ENCODE data around the gene GLG1. TPM values are rescaled to one million over a fixed set of nuclear protein-coding genes. Genes with fewer than 3 reads are reported as not detected.

GLG1 gene
- total and polyA plus RNA-seq, 5 experiments from 2014 or later = 137 to 210 (median 192) TPM

DNA sequence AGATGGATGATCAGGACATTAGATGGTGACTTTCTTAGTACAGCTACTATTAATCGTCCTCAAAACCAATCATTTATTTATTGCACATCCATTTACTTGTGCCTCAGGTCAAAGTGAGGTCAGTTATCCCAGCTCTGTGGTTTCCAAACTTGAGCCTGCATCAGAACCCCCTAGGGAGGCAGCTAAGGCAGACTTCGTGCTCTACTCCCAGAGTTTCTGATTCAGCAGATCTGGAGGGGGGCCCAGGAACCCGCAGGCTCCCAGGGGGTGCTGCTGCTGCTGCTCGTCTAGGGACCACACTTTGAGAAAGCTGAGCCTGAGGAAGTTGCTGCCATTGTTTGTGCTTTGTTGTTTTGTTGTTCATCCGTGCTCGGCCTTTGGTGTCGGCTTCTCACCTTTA is 141.6 kb downstream of the GLG1 start:
- no peak for ATAC-seq
- Mint-ChIP-seq H3K27me3 (no peaks in the 10 kb centered on the region), H3K27ac (peak overlapping the region in 4 of 10 donors; percentile 25 to 80 (median 56)), H3K4me1 (peaks cover 6 to 19% (median 12%) of the 10 kb centered on the region in 4 donors), H3K4me3 (no peak overlapping the region), H3K9me3 (no peaks in the 10 kb centered on the region), H3K36me3 (peaks cover 0 to 99% (median 45%) of the 10 kb centered on the region in 3 donors)
- no peak for DNase-seq
- POLR2A ChIA-PET = no interaction called here

DNA sequence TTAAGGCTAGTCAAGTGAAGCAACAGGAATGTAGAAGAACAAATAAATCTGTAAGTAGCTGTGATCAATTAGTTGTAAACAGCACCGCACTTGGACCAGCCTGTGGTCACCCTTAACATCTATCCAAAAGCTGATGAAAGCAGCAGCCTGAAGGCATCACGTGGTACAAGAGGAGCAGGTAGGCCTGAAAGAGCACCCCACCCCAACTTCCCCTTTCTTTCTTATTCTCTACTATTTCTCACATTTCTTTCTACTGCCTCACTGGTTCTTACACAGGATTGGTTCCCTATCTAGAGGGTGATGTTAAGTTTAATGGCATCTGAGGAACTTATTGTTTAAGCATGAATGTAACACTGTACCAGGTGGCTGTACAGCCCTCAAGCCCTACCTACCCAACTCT is 143.0 kb downstream of the GLG1 start:
- POLR2A ChIA-PET = no interaction called here
- H3K36me3 Mint-ChIP-seq = peaks cover 0 to 99% (median 40%) of the 10 kb centered on the region in 3 donors
- ATAC-seq (no peak), DNase-seq (no peak)
- H3K9me3 Mint-ChIP-seq = no peaks in the 10 kb centered on the region
- peak overlapping the region in 4 of 10 donors; percentile 21 to 83 (median 60) for H3K27ac Mint-ChIP-seq
- no peak overlapping the region for H3K4me3 Mint-ChIP-seq
- H3K4me1 Mint-ChIP-seq = peaks cover 6 to 19% (median 12%) of the 10 kb centered on the region in 4 donors
- H3K27me3 Mint-ChIP-seq = no peaks in the 10 kb centered on the region

DNA sequence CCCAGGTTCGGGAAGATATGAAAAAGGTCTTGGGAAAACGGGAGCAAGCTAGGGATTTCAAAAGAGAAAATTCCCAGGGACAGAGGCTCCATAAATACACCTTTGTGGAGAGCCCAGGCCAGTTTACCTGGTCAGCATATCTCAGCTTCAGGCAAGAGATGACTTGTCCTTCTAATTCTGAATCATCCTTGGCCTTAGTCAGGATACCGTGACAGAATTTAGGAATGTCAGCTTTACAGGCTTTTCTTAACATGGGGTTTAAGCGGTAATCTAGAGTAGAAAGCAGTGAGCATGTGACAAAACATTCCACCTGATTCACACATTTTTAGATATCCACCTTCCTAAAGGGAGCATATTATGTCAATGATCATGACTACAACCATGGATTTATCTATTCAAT is 144.6 kb downstream of the GLG1 start:
- POLR2A ChIA-PET = no interaction called here
- no peaks in the 10 kb centered on the region for H3K9me3 Mint-ChIP-seq
- peaks cover 0 to 97% (median 32%) of the 10 kb centered on the region in 3 donors for H3K36me3 Mint-ChIP-seq
- H3K27ac Mint-ChIP-seq = peak overlapping the region in 1 of 10 donors; percentile 80
- no peak for DNase-seq
- H3K4me1 Mint-ChIP-seq = peaks cover 6 to 16% (median 10%) of the 10 kb centered on the region in 4 donors
- H3K4me3 Mint-ChIP-seq = no peak overlapping the region
- no peaks in the 10 kb centered on the region for H3K27me3 Mint-ChIP-seq
- ATAC-seq = no peak

DNA sequence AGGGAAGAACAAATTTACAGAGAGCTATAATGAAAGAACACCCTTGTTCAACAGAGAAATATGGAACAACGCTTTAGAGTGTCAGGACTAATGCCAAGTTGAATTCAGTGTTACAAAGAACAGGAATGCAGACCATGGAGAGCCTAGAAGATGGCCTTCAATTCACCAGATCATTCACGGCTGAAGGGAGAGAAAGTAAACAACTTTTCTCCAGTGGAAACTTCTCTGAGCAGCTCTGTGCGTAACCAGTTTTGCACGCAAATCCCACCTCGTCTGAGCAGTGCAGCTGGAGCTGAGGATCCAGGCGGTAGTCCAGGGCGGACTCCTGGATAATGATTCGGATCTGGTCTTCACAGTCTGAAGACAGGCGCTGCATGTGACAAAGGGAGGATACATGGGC is 145.1 kb downstream of the GLG1 start:
- no peak overlapping the region for H3K4me3 Mint-ChIP-seq
- no peaks in the 10 kb centered on the region for H3K27me3 Mint-ChIP-seq
- DNase-seq (no peak), ATAC-seq (no peak)
- H3K36me3 Mint-ChIP-seq = peaks cover 0 to 96% (median 28%) of the 10 kb centered on the region in 3 donors
- POLR2A ChIA-PET = no interaction called here
- peaks cover 3 to 10% (median 5%) of the 10 kb centered on the region in 4 donors for H3K4me1 Mint-ChIP-seq
- no peaks in the 10 kb centered on the region for H3K9me3 Mint-ChIP-seq
- H3K27ac Mint-ChIP-seq = peak overlapping the region in 3 of 10 donors; percentile 57 to 66 (median 59)

DNA sequence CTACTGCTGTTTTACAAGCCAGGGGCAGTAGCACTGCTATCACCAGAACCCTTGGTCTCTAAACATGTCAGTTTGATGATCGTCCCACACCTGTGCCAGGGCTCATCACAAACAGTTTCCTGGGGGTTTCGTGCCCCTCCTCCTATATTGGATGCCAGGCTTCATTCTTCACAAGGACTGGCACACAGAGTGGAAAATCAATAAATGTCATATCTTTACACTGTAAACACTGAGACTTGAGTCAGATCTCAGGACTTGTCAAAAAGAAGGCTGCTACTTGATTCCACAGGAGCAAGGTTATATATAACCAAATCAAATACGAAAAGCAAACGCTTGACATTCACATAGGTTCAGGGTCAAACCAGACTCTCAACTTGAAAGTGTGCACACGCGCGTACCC is 146.4 kb downstream of the GLG1 start:
- Mint-ChIP-seq H3K9me3 (no peaks in the 10 kb centered on the region), H3K27me3 (no peaks in the 10 kb centered on the region), H3K36me3 (peaks cover 4 to 96% (median 35%) of the 10 kb centered on the region in 3 donors), H3K4me3 (no peak overlapping the region), H3K4me1 (peaks cover 0 to 7% (median 1%) of the 10 kb centered on the region in 4 donors), H3K27ac (peak overlapping the region in 2 of 10 donors; percentile 36 to 69)
- no peak for DNase-seq
- no peak for ATAC-seq
- POLR2A ChIA-PET = no interaction called here

DNA sequence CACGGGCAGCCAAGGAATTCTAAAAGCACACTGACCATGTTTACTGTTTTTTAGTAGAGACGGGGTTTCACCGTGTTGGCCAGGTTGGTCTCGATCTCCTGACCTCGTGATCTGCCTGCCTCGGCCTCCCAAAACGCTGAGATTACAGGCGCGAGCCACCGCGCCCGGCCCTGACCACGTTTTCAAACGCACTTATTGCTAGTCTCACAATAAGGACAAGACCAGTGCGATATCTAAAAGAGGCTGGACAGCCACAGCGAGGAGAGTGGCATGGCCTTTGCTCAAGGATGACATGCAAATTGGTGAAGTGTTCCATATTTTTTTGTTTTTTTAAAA is 150.7 kb downstream of the GLG1 start:
- Mint-ChIP-seq H3K36me3 (peaks cover 12 to 89% (median 26%) of the 10 kb centered on the region in 3 donors), H3K27ac (peak overlapping the region in 1 of 10 donors; percentile 3), H3K27me3 (no peaks in the 10 kb centered on the region), H3K4me3 (no peak overlapping the region), H3K4me1 (peaks cover 0 to 2% (median 0%) of the 10 kb centered on the region in 4 donors), H3K9me3 (no peaks in the 10 kb centered on the region)
- no peak for DNase-seq
- POLR2A ChIA-PET = no interaction called here
- ATAC-seq = no peak

DNA sequence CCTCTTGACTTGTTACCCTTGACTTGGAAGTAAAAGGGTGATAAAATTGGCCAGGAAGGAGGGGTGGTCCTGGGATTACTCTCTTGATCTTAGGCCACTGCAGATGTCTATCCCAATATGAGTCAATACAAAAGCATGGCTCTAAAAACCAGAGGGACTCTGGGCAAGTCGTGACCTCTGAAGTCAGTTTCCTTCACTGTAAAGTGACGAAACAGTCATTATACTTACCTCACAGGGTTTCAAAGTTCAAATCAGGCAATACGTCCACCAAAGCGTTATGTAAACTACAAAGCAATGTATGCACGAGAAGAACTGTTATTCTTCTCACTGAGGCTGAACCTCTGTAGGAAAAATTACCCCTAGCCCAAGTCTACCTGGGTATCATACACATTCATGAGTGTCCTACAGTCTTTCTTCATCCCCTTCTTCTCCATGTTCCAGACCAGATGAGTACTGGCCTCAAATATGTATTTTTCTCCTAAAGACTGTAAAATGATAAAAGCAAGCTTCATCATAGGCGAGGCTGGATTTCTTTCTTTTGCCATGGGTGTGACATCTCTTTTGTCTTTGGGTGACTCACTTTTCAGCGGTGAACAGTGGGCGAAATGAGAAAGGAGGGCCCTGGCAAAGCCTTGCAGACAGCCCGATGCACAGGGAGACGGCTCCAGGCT is 151.2 kb downstream of the GLG1 start:
- Mint-ChIP-seq H3K27ac (peak overlapping the region in 1 of 10 donors; percentile 43), H3K4me1 (peaks cover 0 to 2% (median 0%) of the 10 kb centered on the region in 4 donors)

DNA sequence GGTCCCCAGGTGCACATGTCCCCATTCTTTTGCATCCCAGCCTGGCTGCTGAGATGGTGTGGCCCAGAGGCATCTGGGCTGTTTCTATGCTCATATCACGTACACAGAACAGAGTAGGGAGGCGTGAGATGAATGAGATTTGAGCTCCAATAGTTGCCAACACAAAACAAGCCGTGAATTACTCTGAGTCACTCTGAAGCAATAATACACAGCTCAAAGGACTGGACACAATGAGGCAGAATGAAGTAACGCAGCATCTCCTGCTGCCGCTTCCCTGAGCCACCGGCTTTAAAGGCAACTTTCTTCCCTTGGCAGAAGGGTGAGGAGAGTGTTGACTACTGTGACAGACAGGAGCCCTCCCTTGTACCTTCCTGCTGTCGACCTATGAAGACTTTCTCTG is 151.7 kb downstream of the GLG1 start:
- H3K4me3 Mint-ChIP-seq = peak overlapping the region in 1 of 10 donors; percentile 28
- H3K4me1 Mint-ChIP-seq = peaks cover 0 to 2% (median 0%) of the 10 kb centered on the region in 4 donors
- no peaks in the 10 kb centered on the region for H3K9me3 Mint-ChIP-seq
- POLR2A ChIA-PET = no interaction called here
- H3K27ac Mint-ChIP-seq = peak overlapping the region in 3 of 10 donors; percentile 43 to 83 (median 48)
- H3K36me3 Mint-ChIP-seq = peaks cover 12 to 89% (median 28%) of the 10 kb centered on the region in 3 donors
- no peaks in the 10 kb centered on the region for H3K27me3 Mint-ChIP-seq
- DNase-seq (no peak), ATAC-seq (no peak)

More for the DNA sequence above, 151.2 kb downstream of the GLG1 start:
- Mint-ChIP-seq H3K27me3 (no peaks in the 10 kb centered on the region), H3K9me3 (no peaks in the 10 kb centered on the region), H3K4me3 (no peak overlapping the region), H3K36me3 (peaks cover 12 to 89% (median 27%) of the 10 kb centered on the region in 3 donors)
- DNase-seq (no peak), ATAC-seq (no peak)
- POLR2A ChIA-PET = no interaction called here

DNA sequence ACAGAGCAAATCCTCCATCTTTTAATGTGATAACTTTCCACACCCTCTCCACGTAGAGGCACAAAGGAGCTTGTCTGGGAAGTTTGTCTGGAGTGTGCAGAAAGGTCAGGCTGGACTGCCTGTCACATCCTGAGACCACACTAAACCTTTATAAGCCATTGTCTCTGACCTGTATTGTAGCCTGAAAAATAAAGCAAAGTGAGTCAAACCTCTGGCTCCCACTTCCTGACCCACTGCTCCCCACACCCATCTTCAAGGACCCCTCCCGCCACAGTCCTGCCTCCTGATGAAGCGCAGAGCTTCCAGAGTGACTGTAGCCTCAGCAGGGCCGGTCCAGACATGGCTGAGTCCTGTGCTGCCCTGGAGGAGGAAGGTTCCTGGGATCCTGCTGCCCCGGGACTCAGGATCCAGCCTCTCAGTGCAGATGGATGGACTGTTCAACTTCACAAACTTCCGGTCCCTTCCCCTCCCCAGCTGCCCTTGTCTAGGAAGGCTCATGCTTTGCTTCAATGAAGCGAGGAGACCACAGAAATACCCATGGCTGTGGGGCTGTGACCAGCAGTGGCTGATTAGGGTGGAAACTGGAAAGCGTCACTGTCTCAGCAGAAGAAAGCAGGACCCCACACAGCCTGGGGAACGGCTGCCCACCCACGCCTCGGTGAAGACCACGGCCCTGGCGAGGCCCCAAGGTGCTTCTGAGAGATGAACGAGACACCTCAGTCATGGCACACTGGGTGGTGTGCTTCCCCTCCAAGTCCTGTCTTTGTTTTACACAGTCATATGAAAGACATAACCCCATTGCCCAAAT is 154.8 kb downstream of the GLG1 start:
- no peaks in the 10 kb centered on the region for H3K9me3 Mint-ChIP-seq
- no peak for ATAC-seq
- POLR2A ChIA-PET = no interaction called here

DNA sequence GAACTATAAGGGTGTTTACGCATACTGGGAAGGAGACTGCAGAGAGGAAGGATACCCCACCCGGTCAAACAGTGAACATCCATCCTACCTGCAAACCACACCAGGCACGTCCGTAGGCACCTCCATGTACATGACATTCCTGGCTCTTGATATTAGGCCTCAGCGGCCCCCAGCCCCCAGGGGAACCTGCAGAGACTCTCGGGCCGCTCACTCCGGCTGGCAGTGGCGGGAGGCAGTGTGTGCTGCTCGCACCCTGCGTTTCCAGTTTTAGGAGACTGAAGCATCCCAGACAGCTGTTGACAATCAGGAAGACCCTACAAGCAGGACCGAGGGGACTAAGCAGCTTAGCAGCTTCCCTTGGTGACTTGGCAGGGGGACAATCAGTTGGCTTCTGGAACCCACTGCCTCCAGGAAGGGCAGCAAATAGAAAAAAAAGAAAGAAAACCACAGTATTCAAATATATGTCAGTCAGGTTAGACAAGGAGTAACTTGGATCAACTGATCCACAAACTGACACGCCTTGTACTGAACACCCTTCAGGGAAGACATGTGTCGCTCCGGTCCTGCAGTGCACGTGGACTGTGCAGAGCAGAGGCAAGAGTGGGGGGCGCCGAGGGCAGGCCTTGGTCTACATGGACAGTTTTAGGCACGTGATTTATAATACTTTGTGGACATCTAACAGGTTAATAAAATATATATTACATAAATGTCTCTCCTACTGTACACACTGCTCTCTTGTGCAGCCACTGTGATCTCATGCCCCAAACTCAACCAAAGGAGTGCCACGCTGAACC is 155.8 kb downstream of the GLG1 start:
- Mint-ChIP-seq H3K4me1 (peaks cover 0 to 5% (median 2%) of the 10 kb centered on the region in 4 donors), H3K36me3 (peaks cover 12 to 85% (median 19%) of the 10 kb centered on the region in 3 donors), H3K9me3 (no peaks in the 10 kb centered on the region), H3K4me3 (peak overlapping the region in 1 of 10 donors; percentile 51), H3K27me3 (no peaks in the 10 kb centered on the region), H3K27ac (peak overlapping the region in 4 of 10 donors; percentile 28 to 59 (median 31))
- DNase-seq = no peak
- no peak for ATAC-seq
- POLR2A ChIA-PET = no interaction called here

More for the DNA sequence above, 154.8 kb downstream of the GLG1 start:
- Mint-ChIP-seq H3K4me1 (peaks cover 0 to 2% (median under 1%) of the 10 kb centered on the region in 4 donors), H3K27ac (peak overlapping the region in 6 of 10 donors; percentile 42 to 79 (median 62)), H3K4me3 (peak overlapping the region in 1 of 10 donors; percentile 51), H3K27me3 (no peaks in the 10 kb centered on the region), H3K36me3 (peaks cover 12 to 88% (median 27%) of the 10 kb centered on the region in 3 donors)
- DNase-seq = no peak

DNA sequence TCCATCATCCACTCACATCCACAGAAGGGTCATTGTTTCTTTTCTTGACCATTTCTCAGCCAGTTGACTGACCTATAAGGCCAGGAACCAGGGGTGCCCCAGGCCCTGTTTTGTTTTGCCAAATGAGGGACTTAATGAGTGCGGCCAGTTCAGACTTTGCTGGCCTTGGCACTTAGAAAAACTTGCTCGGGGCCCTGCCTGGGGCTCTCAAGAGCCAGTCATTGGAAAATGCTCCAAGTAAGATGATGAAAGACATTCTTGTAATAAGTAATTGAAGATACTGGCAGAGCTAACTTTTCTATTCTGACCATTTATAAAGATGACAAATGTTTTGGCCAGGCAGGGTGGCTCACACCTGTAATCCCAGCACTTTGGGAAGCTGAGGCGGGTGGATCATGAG is 156.7 kb downstream of the GLG1 start:
- no peaks in the 10 kb centered on the region for H3K27me3 Mint-ChIP-seq
- H3K4me1 Mint-ChIP-seq = peaks cover 0 to 5% (median 2%) of the 10 kb centered on the region in 4 donors
- DNase-seq (no peak), ATAC-seq (no peak)
- peak overlapping the region in 2 of 10 donors; percentile 22 to 29 for H3K27ac Mint-ChIP-seq
- H3K9me3 Mint-ChIP-seq = no peaks in the 10 kb centered on the region
- peaks cover 7 to 76% (median 15%) of the 10 kb centered on the region in 3 donors for H3K36me3 Mint-ChIP-seq
- H3K4me3 Mint-ChIP-seq = no peak overlapping the region
- POLR2A ChIA-PET = no interaction called here

DNA sequence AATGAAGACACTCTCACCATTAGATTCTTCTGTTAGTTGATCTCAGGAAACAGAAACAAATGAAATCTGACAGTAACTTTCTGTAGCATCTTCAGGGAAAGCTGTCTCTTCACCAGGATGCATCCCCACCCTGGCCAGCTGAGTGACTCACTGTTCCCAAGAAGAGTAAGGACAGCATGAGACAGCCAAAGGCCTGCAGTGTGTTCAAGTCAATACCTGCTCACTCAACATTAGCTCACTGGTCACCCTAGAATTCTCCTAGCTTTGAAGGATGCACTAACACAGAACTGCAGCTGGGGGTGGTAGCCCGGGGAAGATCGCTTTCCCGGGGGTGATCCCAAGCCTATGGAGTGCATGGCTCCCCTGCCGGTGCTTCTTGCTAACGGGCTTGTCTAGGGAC is 157.4 kb downstream of the GLG1 start:
- Mint-ChIP-seq H3K4me1 (peaks cover 0 to 5% (median 2%) of the 10 kb centered on the region in 4 donors), H3K9me3 (no peaks in the 10 kb centered on the region), H3K4me3 (no peak overlapping the region), H3K27ac (peak overlapping the region in 4 of 10 donors; percentile 22 to 41 (median 30)), H3K36me3 (peaks cover 3 to 68% (median 12%) of the 10 kb centered on the region in 3 donors), H3K27me3 (no peaks in the 10 kb centered on the region)
- POLR2A ChIA-PET = no interaction called here
- no peak for ATAC-seq
- no peak for DNase-seq

Measured in naive thymus-derived CD8-positive, alpha-beta T cell (primary cell).